K562 (cell line): ENCODE results near the gene ZNF618. TPM values are rescaled to one million over a fixed set of nuclear protein-coding genes. Genes with fewer than 3 reads are reported as not detected.

ENCODE experiments used
- ATAC-seq: fragments of 200-7000 bp; cut with Tn5 transposase; 3 replicates; pipeline ENCODE4 v1.9.1; 2020; ENCODE audit warnings: moderate library complexity
- BruUV-seq: library from RNA; stranded (reverse); fragments of 400-500 nt; replicated peaks from 2 replicates; lab custom pipeline; 2021; lab: Mats Ljungman, UMichigan
- CTCF ChIA-PET: fragments of 300-600 bp; formaldehyde crosslinking; extraction: SDS; loops from one replicate; lab custom pipeline; 2021; ENCODE audit warnings: low intra/inter-chr PET ratio; lab: Yijun Ruan, JAX
- POLR2A ChIA-PET: fragments of 300-600, 350-650 bp; sonication (Branson Sonifier 250); formaldehyde crosslinking; extraction: SDS; loops from one replicate; lab custom pipeline; 2021; ENCODE audit warnings: antibody characterized with exemption, inconsistent platforms; lab: Yijun Ruan, JAX
- DNase-seq, 4 experiments: peaks; one replicate each; pipeline versions ENCODE4 v3.0.0 to v3.0.0-alpha.2; 2011 to 2018; ENCODE audit warnings: low spot score in 3 of 4, mixed read lengths in 3 of 4; ENCODE audit errors: extremely low read depth in 1 of 4
- FAIRE-seq: peaks from 2 replicates; lab custom pipeline; 2011; peaks lifted over from hg19 to GRCh38; lab: Jason Lieb, UNC
- H2AFZ ChIP-seq: 2 replicates; pipeline ENCODE4 v1.6.0; 2011; ENCODE audit warnings: low read depth, low read length, control low read depth, inconsistent platforms
- H3K27ac ChIP-seq: fragments of 200-600 bp; 3 replicates; pipeline ENCODE4 v1.8.0; 2011; ENCODE audit warnings: low read depth, mild to moderate bottlenecking, control low read depth, inconsistent platforms, low read length, moderate library complexity, mixed read lengths; ENCODE audit errors: extremely low read depth
- H3K27me3 ChIP-seq, 2 experiments: fragments of 300-600 bp in 1 of 2; 2 replicates in 1 of 2; 3 replicates in 1 of 2; pipeline versions ENCODE4 v1.6.0 to v1.8.0; 2011; ENCODE audit warnings: inconsistent platforms in 2 of 2, low read length in 2 of 2, mild to moderate bottlenecking in 1 of 2, mixed read lengths in 1 of 2, moderate library complexity in 1 of 2; ENCODE audit not compliant: control insufficient read depth in 2 of 2, insufficient read depth in 2 of 2
- H3K36me3 ChIP-seq: fragments of 300-600 bp; 3 replicates; pipeline ENCODE4 v1.8.0; 2011; ENCODE audit warnings: mild to moderate bottlenecking, low read length, inconsistent platforms; ENCODE audit not compliant: control insufficient read depth, insufficient read depth
- H3K4me1 ChIP-seq, 2 experiments: fragments of 200-600 bp in 1 of 2; replicated peaks in 1 of 2; 2 replicates in 1 of 2; 3 replicates in 1 of 2; pipeline versions ENCODE4 v1.5.1 to v1.8.0; 2011; ENCODE audit warnings: inconsistent platforms in 2 of 2, low read length in 2 of 2, mild to moderate bottlenecking in 1 of 2, mixed read lengths in 1 of 2, moderate library complexity in 1 of 2; ENCODE audit not compliant: control insufficient read depth in 2 of 2, insufficient read depth in 2 of 2
- H3K4me2 ChIP-seq: 2 replicates; pipeline ENCODE4 v1.6.1; 2011; ENCODE audit warnings: low read length, control low read depth, inconsistent platforms, mixed read lengths; ENCODE audit not compliant: insufficient read depth
- H3K4me3 ChIP-seq: fragments of 200-600 bp; sonication (generic), shearing (Covaris generic); 2 replicates; pipeline ENCODE4 v1.5.1; 2016; ENCODE audit warnings: control low read depth, inconsistent platforms
- H3K79me2 ChIP-seq: fragments of 200-600 bp; 3 replicates; pipeline ENCODE4 v1.8.0; 2011; ENCODE audit warnings: low read length, inconsistent platforms; ENCODE audit not compliant: control insufficient read depth, insufficient read depth
- H3K9ac ChIP-seq, 2 experiments: 2 replicates each; pipeline versions ENCODE4 v1.6.0 to v1.6.1; 2011; ENCODE audit warnings: low read depth in 2 of 2, low read length in 2 of 2, control low read depth in 1 of 2, inconsistent platforms in 1 of 2, mild to moderate bottlenecking in 1 of 2, mixed read lengths in 1 of 2; ENCODE audit not compliant: insufficient read depth in 1 of 2
- H3K9me1 ChIP-seq: one replicate; pipeline ENCODE4 v1.6.0; 2011; ENCODE audit warnings: inconsistent platforms, mild to moderate bottlenecking, low read length, moderate library complexity; ENCODE audit not compliant: control insufficient read depth, insufficient read depth
- H3K9me3 ChIP-seq: replicated peaks from 2 replicates; pipeline ENCODE4 v1.5.1; 2011; ENCODE audit warnings: low read depth, low read length, inconsistent platforms; ENCODE audit not compliant: control insufficient read depth, insufficient read depth
- H4K20me1 ChIP-seq: replicated peaks from 2 replicates; pipeline ENCODE4 v1.6.1; 2011; ENCODE audit warnings: low read length, inconsistent platforms, mixed read lengths; ENCODE audit not compliant: control insufficient read depth, insufficient read depth
- GMEB1 ChIP-seq: fragments of 250-450 bp; sonication (Bioruptor Pico); IDR thresholded peaks from 2 replicates; pipeline ENCODE4 v1.4.0; 2020; ENCODE audit warnings: mild to moderate bottlenecking
- LEF1 ChIP-seq: fragments of 450-650 bp; IDR thresholded peaks from 2 replicates; pipeline ENCODE4 v1.6.1; 2016; ENCODE audit warnings: mild to moderate bottlenecking
- PCBP1 ChIP-seq: fragments of 200-400 bp; formaldehyde crosslinking; IDR thresholded peaks from 2 replicates; pipeline ENCODE4 v1.6.1; 2018; ENCODE audit warnings: mild to moderate bottlenecking, low read depth, low read length; ENCODE audit not compliant: poor library complexity, severe bottlenecking
- VEZF1 ChIP-seq: fragments of 200-800 bp; sonication (Bioruptor generic); IDR thresholded peaks from 2 replicates; pipeline ENCODE4 v1.6.1; 2017; ENCODE audit warnings: missing genetic modification characterization, missing compliant biosample characterization
- ZNF79 ChIP-seq: fragments of 250-450 bp; sonication (Bioruptor Pico); IDR thresholded peaks from 2 replicates; pipeline ENCODE4 v1.4.0; 2020; ENCODE audit warnings: low read depth, mild to moderate bottlenecking, moderate library complexity
- WGBS: fragments of 100-300 bp; shearing (Covaris generic); methylation state at CpG from one replicate; pipeline ENCODE4 v1.1.6; 2016; ENCODE audit warnings: low coverage, mixed read lengths; ENCODE audit not compliant: insufficient coverage; ENCODE audit errors: missing lambda C conversion rate; 5-methylcytosine and 5-hydroxymethylcytosine counted together
- in situ Hi-C: fragments of 300-500 bp; cut with MboI; formaldehyde crosslinking; loops from 4 replicates; pipeline ENCODE4 v1.15.0; 2018; ENCODE audit warnings: inconsistent platforms, mixed read lengths
- intact Hi-C: fragments of 100-400 bp; cut with micrococcal nuclease; formaldehyde crosslinking; loops from 2 replicates; pipeline ENCODE4 v1.14.2; 2022
- polyA plus RNA-seq, 8 experiments: library from polyadenylated mRNA; depleted of rRNA in 4 of 8; stranded (reverse) in 5 of 8; unstranded in 3 of 8; fragments of >200 nt; fragmentation: Nextera tagmentation in 2 of 8; fragmentation: Illumina TruSeq in 1 of 8; extraction: Ambion mirVana in 2 of 8; extraction: Trizol in 1 of 8; gene quantifications; 2 replicates each; pipeline versions ENCODE4 v1.2.1 to v1.2.3, GENCODE V29; 2011 to 2014; ENCODE audit warnings: inconsistent platforms in 1 of 8, missing spikeins in 1 of 8
- total RNA-seq, 7 experiments: library from RNA; depleted of rRNA in 6 of 7; stranded (reverse); fragments of >200 nt in 6 of 7; fragmentation: Illumina TruSeq in 2 of 7; extraction: Trizol in 2 of 7; gene quantifications; 2 replicates each; pipeline versions ENCODE4 v1.2.1 to v1.2.3, GENCODE V29; 2011 to 2021; ENCODE audit warnings: low replicate concordance in 1 of 7

ZNF618 gene
- total and polyA plus RNA-seq, 9 of the 15 experiments (the other 6 are each of a cell fraction or from before 2014, with no cell fraction given), result 0.08 to 13.7 (median 3.4) TPM

DNA sequence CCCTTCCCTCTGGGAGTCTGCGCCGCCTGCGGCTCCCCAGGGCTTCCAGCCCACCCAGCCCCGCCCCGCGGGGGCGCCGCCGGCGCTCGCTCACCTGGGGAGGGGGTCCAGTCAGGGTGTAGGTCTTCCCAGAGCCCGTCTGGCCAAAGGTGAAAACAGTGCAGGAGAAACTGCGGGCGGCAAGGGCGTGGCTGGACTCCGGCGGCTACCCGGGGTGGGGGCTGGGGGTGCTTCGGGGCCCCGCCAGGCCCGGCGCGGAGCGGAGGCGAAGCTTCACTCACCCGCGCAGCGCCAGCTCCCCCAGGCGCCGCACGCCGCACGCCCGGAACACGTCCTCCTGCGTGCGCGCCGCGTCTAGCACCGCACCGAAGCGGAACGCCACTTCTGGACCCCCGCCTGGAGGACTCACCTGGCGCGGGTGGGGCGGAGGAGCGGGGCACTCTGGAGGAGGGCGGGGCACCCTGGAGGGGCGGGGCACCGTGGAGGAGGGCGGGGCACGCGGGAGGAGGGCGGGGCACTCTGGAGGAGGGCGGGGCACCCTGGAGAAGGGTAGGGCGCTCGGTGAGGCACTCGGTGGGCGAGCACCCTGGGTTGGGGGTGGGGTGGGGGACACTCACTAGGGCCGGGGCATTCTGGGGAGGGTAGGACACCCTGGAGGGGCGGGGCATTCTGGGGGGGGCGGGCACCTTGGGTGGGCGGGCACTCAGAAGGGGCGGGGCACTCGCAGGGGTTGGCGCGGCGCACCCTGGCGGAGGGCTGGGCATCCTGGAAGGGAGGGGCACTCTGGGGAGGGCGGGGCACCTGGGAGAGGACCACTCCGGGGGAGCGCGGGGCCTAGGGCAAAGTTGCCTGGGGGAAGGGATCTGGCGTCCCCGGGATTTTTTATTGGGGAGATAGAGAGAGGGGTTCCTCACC is 222.2 kb downstream of the ZNF618 start:
- in situ Hi-C loops, result no loop called here
- peaks cover 0 to 12% of the 10 kb centered on the region in 2 experiments; a peak in 2 of 5 replicates for H3K4me1 ChIP-seq
- H3K79me2 ChIP-seq, result no peaks in the 10 kb centered on the region
- peak; percentile 93 for ATAC-seq
- ChIA-PET CTCF (no interaction called here), POLR2A (no interaction called here)
- no peak overlapping the region; the same call in 1 of the 2 replicates for H2AFZ ChIP-seq
- H3K27me3 ChIP-seq, result peaks cover 0 to 24% of the 10 kb centered on the region in 2 experiments; a peak in 2 of 5 replicates
- H3K9me3 ChIP-seq, result no peaks in the 10 kb centered on the region
- H3K4me2 ChIP-seq, result peak overlapping the region; percentile 52; the same call in 1 of the 2 replicates
- TF ChIP-seq VEZF1 (CRISPR knock-in tag) (peak; percentile 57), GMEB1 (CRISPR knock-in tag) (0 out of 2 replicates have a peak, but pooled peaks have one; percentile 25), LEF1 (no peak), ZNF79 (CRISPR knock-in tag) (no peak), PCBP1 (peak; percentile 34)
- no peaks in the 10 kb centered on the region; the same call in 1 of the 2 replicates for H4K20me1 ChIP-seq
- no peak overlapping the region for H3K27ac ChIP-seq
- no peaks in the 10 kb centered on the region for H3K9me1 ChIP-seq
- FAIRE-seq, result no peak
- peak; percentile 37 to 84 (median 78) for DNase-seq
- intact Hi-C loops, result no loop called here
- BruUV-seq, result no TSS peak
- WGBS, result 16% methylated on average over 20 of the region's 77 CpGs
- peak overlapping the region in 1 of 2 experiments; percentile 35; a peak in 1 of 4 replicates for H3K9ac ChIP-seq
- H3K36me3 ChIP-seq, result no peaks in the 10 kb centered on the region
- H3K4me3 ChIP-seq, result peak overlapping the region; percentile 32
